GM21717 (cell line): ENCODE data around the gene COBLL1.

Source experiments
- ATAC-seq: cut with Tn5 transposase; IDR thresholded peaks from one replicate; pipeline ENCODE4 v1.9.1; 2021; ENCODE audit warnings: mild to moderate bottlenecking, moderate library complexity; ENCODE audit not compliant: unreplicated experiment

Gene COBLL1

GRCh38 chr2:164792316-164793170 is 49.1 kb downstream of the COBLL1 start:
- ATAC-seq, result no peak

- no peak for ATAC-seq
Measured at GRCh38 chr2:164789968-164790367, 51.7 kb downstream of the COBLL1 start.

GRCh38 chr2:164786787-164787186 is 54.8 kb downstream of the COBLL1 start:
- no peak for ATAC-seq

GRCh38 chr2:164785457-164785856 is 56.2 kb downstream of the COBLL1 start:
- no peak for ATAC-seq

GRCh38 chr2:164784376-164784775 is 57.2 kb downstream of the COBLL1 start:
- ATAC-seq, result no peak

GRCh38 chr2:164782323-164782722 is 59.3 kb downstream of the COBLL1 start:
- no peak for ATAC-seq

GRCh38 chr2:164781394-164781793 is 60.2 kb downstream of the COBLL1 start:
- ATAC-seq, result no peak

- ATAC-seq, result no peak
Measured at GRCh38 chr2:164780611-164781178, 60.9 kb downstream of the COBLL1 start.

- ATAC-seq, result no peak
Measured at GRCh38 chr2:164779383-164780057, 62.1 kb downstream of the COBLL1 start.

GRCh38 chr2:164778723-164779122 is 62.9 kb downstream of the COBLL1 start:
- ATAC-seq, result no peak

- ATAC-seq, result no peak
Measured at GRCh38 chr2:164777847-164778461, 63.7 kb downstream of the COBLL1 start.

GRCh38 chr2:164773635-164774034 is 68.0 kb downstream of the COBLL1 start:
- ATAC-seq, result no peak

GRCh38 chr2:164773091-164773490 is 68.5 kb downstream of the COBLL1 start:
- ATAC-seq, result no peak

GRCh38 chr2:164771897-164772296 is 69.7 kb downstream of the COBLL1 start:
- no peak for ATAC-seq

- ATAC-seq, result no peak
Measured at GRCh38 chr2:164770421-164770916, 71.2 kb downstream of the COBLL1 start.

GRCh38 chr2:164766954-164767320 is 74.7 kb downstream of the COBLL1 start:
- ATAC-seq, result no peak

- ATAC-seq, result no peak
Measured at GRCh38 chr2:164766216-164766953, 75.2 kb downstream of the COBLL1 start.

GRCh38 chr2:164764996-164765395 is 76.6 kb downstream of the COBLL1 start:
- no peak for ATAC-seq

- no peak for ATAC-seq
Measured at GRCh38 chr2:164764474-164764873, 77.1 kb downstream of the COBLL1 start.

GRCh38 chr2:164763431-164763830 is 78.2 kb downstream of the COBLL1 start:
- no peak for ATAC-seq
